Ishikawa (cell line): Measurements from ENCODE around the gene FAM234B.

Experiments used
- CEBPB ChIP-seq: IDR thresholded peaks from 2 replicates; pipeline ENCODE4 v1.6.1; 2012
- CREB1 ChIP-seq: IDR thresholded peaks from 2 replicates; pipeline ENCODE4 v1.6.1; 2012; ENCODE audit warnings: low read depth
- EGR1 ChIP-seq: IDR thresholded peaks from 2 replicates; pipeline ENCODE4 v1.6.1; 2012
- EP300 ChIP-seq: IDR thresholded peaks from 2 replicates; pipeline ENCODE4 v1.6.1; 2012; ENCODE audit warnings: borderline replicate concordance
- FOXM1 ChIP-seq: IDR thresholded peaks from 2 replicates; pipeline ENCODE4 v1.6.1; 2012; ENCODE audit warnings: low read depth, borderline replicate concordance
- MAX ChIP-seq: IDR thresholded peaks from 2 replicates; pipeline ENCODE4 v1.6.1; 2012
- NFIC ChIP-seq: IDR thresholded peaks from 2 replicates; pipeline ENCODE4 v1.6.1; 2012
- RAD21 ChIP-seq: IDR thresholded peaks from 2 replicates; pipeline ENCODE4 v1.6.1; 2012; ENCODE audit warnings: low read depth
- REST ChIP-seq: IDR thresholded peaks from 2 replicates; pipeline ENCODE4 v1.6.1; 2012; ENCODE audit warnings: low read depth, mild to moderate bottlenecking
- TAF1 ChIP-seq: IDR thresholded peaks from 2 replicates; pipeline ENCODE4 v1.6.1; 2012; ENCODE audit warnings: low read depth, mild to moderate bottlenecking
- TCF12 ChIP-seq: IDR thresholded peaks from 2 replicates; pipeline ENCODE4 v1.6.1; 2012; ENCODE audit warnings: low read depth
- TEAD4 ChIP-seq: IDR thresholded peaks from 2 replicates; pipeline ENCODE4 v1.6.1; 2012
- USF1 ChIP-seq: IDR thresholded peaks from 2 replicates; pipeline ENCODE4 v1.6.1; 2012
- YY1 ChIP-seq: IDR thresholded peaks from 2 replicates; pipeline ENCODE4 v1.6.1; 2012; ENCODE audit warnings: low read depth
- ZBTB7A ChIP-seq: IDR thresholded peaks from 2 replicates; pipeline ENCODE4 v1.6.1; 2012; ENCODE audit warnings: low read depth

The FAM234B gene

GRCh38 chr12:13049816-13050215 is 5.6 kb downstream of the FAM234B start:
- no peak for TF ChIP-seq REST
- TF ChIP-seq ZBTB7A = no peak
- TF ChIP-seq MAX = no peak
- no peak for TF ChIP-seq USF1
- TF ChIP-seq NFIC = no peak
- no peak for TF ChIP-seq EP300
- no peak for TF ChIP-seq RAD21
- TF ChIP-seq YY1 = no peak

- TF ChIP-seq TCF12 = no peak
- no peak for TF ChIP-seq EP300
- TF ChIP-seq CEBPB = no peak
- TF ChIP-seq RAD21 = no peak
- TF ChIP-seq EGR1 = no peak
- TF ChIP-seq YY1 = no peak
- TF ChIP-seq NFIC = no peak
- no peak for TF ChIP-seq REST
- no peak for TF ChIP-seq MAX
- TF ChIP-seq USF1 = no peak
- no peak for TF ChIP-seq TEAD4
- TF ChIP-seq TAF1 = no peak
- no peak for TF ChIP-seq ZBTB7A
- TF ChIP-seq CREB1 = no peak
- no peak for TF ChIP-seq FOXM1
Measured at GRCh38 chr12:13052421-13052820, 8.2 kb downstream of the FAM234B start.

- TF ChIP-seq TEAD4 (no peak), FOXM1 (no peak), REST (no peak), TCF12 (no peak), EP300 (no peak), EGR1 (no peak), RAD21 (no peak), YY1 (no peak), USF1 (no peak), CREB1 (no peak), NFIC (no peak), TAF1 (no peak), ZBTB7A (no peak), MAX (no peak), CEBPB (no peak)
Measured at GRCh38 chr12:13060581-13060980, 16.4 kb downstream of the FAM234B start.

- TF ChIP-seq EP300 = no peak
- no peak for TF ChIP-seq TAF1
- no peak for TF ChIP-seq REST
- TF ChIP-seq FOXM1 = no peak
- no peak for TF ChIP-seq EGR1
- TF ChIP-seq MAX = no peak
- TF ChIP-seq ZBTB7A = no peak
- TF ChIP-seq NFIC = no peak
- no peak for TF ChIP-seq RAD21
- TF ChIP-seq CREB1 = no peak
- TF ChIP-seq TCF12 = no peak
- TF ChIP-seq TEAD4 = no peak
- TF ChIP-seq USF1 = no peak
Measured at GRCh38 chr12:13061377-13061776, 17.2 kb downstream of the FAM234B start.
